H1 (cell line): ENCODE data around the gene SMYD5. TPM values are rescaled to one million over a fixed set of nuclear protein-coding genes. Genes with fewer than 3 reads are reported as not detected.

Source experiments
- CTCF ChIA-PET: fragments of 300-600 bp; sonication (Branson Sonifier 250); formaldehyde crosslinking; loops from one replicate; lab custom pipeline; 2021; ENCODE audit not compliant: partially characterized antibody; lab: Charles Lee
- POLR2A ChIA-PET: fragments of 300-600 bp; sonication (Branson Sonifier 250); formaldehyde crosslinking; loops from one replicate; lab custom pipeline; 2021; ENCODE audit warnings: inconsistent platforms; ENCODE audit not compliant: partially characterized antibody; lab: Charles Lee
- DNase-seq, 2 experiments: peaks; one replicate each; pipeline versions ENCODE4 v3.0.0 to v3.0.0-alpha.2; 2010 to 2022; ENCODE audit warnings: low spot score in 2 of 2, low read depth in 1 of 2, mixed read lengths in 1 of 2
- FAIRE-seq: peaks from 2 replicates; lab custom pipeline; 2011; peaks lifted over from hg19 to GRCh38; lab: Jason Lieb, UNC
- H2AFZ ChIP-seq: 2 replicates; pipeline ENCODE4 v1.8.1; 2012; ENCODE audit warnings: low read length, inconsistent platforms
- H2AK5ac ChIP-seq: 2 replicates; pipeline ENCODE4 v1.6.1; 2013; ENCODE audit warnings: low read depth, low read length
- H2BK120ac ChIP-seq: replicated peaks from 2 replicates; pipeline ENCODE3; 2013; ENCODE audit warnings: low read depth, low read length, inconsistent platforms
- H2BK12ac ChIP-seq: 2 replicates; pipeline ENCODE4 v1.6.1; 2013; ENCODE audit warnings: low read depth, low read length
- H2BK15ac ChIP-seq: 2 replicates; pipeline ENCODE4 v1.6.1; 2013; ENCODE audit warnings: low read length
- H2BK20ac ChIP-seq: 2 replicates; pipeline ENCODE4 v1.6.1; 2013; ENCODE audit warnings: low read length
- H2BK5ac ChIP-seq: 2 replicates; pipeline ENCODE4 v1.6.1; 2013; ENCODE audit warnings: low read depth, low read length
- H3K14ac ChIP-seq: 2 replicates; pipeline ENCODE4 v1.6.1; 2013; ENCODE audit warnings: inconsistent platforms; ENCODE audit not compliant: insufficient read length
- H3K18ac ChIP-seq: 2 replicates; pipeline ENCODE4 v1.6.1; 2013; ENCODE audit warnings: low read length; ENCODE audit errors: extremely low read depth
- H3K23ac ChIP-seq: 2 replicates; pipeline ENCODE4 v1.6.1; 2013; ENCODE audit warnings: inconsistent platforms; ENCODE audit not compliant: insufficient read length
- H3K23me2 ChIP-seq: 2 replicates; pipeline ENCODE4 v1.6.1; 2013; ENCODE audit warnings: low read depth, low read length
- H3K27ac ChIP-seq: 2 replicates; pipeline ENCODE4 v1.6.1; 2011; ENCODE audit warnings: low read depth, low read length, inconsistent platforms
- H3K27me3 ChIP-seq, 4 experiments: replicated peaks in 1 of 4; 1 replicate in 1 of 4; 2 replicates in 3 of 4; pipeline versions ENCODE4 v1.6.1 to v1.8.1; 2011 to 2013; ENCODE audit warnings: low read length in 3 of 4, mild to moderate bottlenecking in 3 of 4, inconsistent platforms in 2 of 4, mixed read lengths in 2 of 4, moderate library complexity in 1 of 4; ENCODE audit not compliant: control insufficient read depth in 3 of 4, insufficient read depth in 3 of 4; ENCODE audit errors: extremely low read depth in 1 of 4
- H3K36me3 ChIP-seq, 4 experiments: 2 replicates each; pipeline versions ENCODE4 v1.6.1 to v1.8.1; 2011 to 2013; ENCODE audit warnings: mild to moderate bottlenecking in 4 of 4, low read length in 3 of 4, moderate library complexity in 2 of 4, control low read depth in 1 of 4, inconsistent platforms in 1 of 4; ENCODE audit not compliant: insufficient read depth in 4 of 4, control insufficient read depth in 2 of 4
- H3K4ac ChIP-seq: replicated peaks from 2 replicates; pipeline ENCODE3; 2013; ENCODE audit warnings: low read length, low read depth, mixed read lengths, inconsistent platforms; ENCODE audit not compliant: insufficient read length
- H3K4me1 ChIP-seq, 4 experiments: replicated peaks in 1 of 4; 1 replicate in 1 of 4; 2 replicates in 3 of 4; pipeline versions ENCODE4 v1.6.1 to v1.8.1; 2011 to 2013; ENCODE audit warnings: low read length in 3 of 4, inconsistent platforms in 2 of 4, mixed read lengths in 1 of 4; ENCODE audit not compliant: insufficient read depth in 4 of 4, control insufficient read depth in 3 of 4
- H3K4me2 ChIP-seq, 2 experiments: 2 replicates each; pipeline versions ENCODE4 v1.6.1 to v1.8.1; 2011 to 2013; ENCODE audit warnings: low read depth in 2 of 2, low read length in 2 of 2, control low read depth in 1 of 2, inconsistent platforms in 1 of 2, mild to moderate bottlenecking in 1 of 2; ENCODE audit not compliant: insufficient read depth in 1 of 2
- H3K4me3 ChIP-seq, 4 experiments: fragments of 200-600, 300-600 bp in 1 of 4; sonication (generic), shearing (Covaris generic), sonication (Bioruptor Twin) in 1 of 4; 2 replicates each; pipeline versions ENCODE4 v1.5.1 to v1.8.1; 2011 to 2016; ENCODE audit warnings: low read length in 4 of 4, low read depth in 3 of 4, control low read depth in 2 of 4, inconsistent platforms in 2 of 4, mild to moderate bottlenecking in 2 of 4, mixed read lengths in 1 of 4, moderate library complexity in 1 of 4; ENCODE audit not compliant: insufficient read depth in 2 of 4; ENCODE audit errors: extremely low read depth in 1 of 4
- H3K56ac ChIP-seq: replicated peaks from 2 replicates; pipeline ENCODE3; 2013; ENCODE audit warnings: low read depth, mild to moderate bottlenecking, mixed read lengths, low read length, inconsistent platforms; ENCODE audit not compliant: insufficient read length
- H3K79me1 ChIP-seq: 2 replicates; pipeline ENCODE4 v1.6.1; 2013; ENCODE audit warnings: low read depth, low read length, control low read depth
- H3K79me2 ChIP-seq, 2 experiments: 2 replicates each; pipeline versions ENCODE4 v1.6.1 to v1.8.1; 2012 to 2013; ENCODE audit warnings: low read length in 2 of 2, mild to moderate bottlenecking in 2 of 2, inconsistent platforms in 1 of 2; ENCODE audit not compliant: insufficient read depth in 2 of 2, control insufficient read depth in 1 of 2
- H3K9ac ChIP-seq, 4 experiments: replicated peaks in 1 of 4; 1 replicate in 1 of 4; 2 replicates in 3 of 4; pipeline versions ENCODE4 v1.6.1 to v1.8.1; 2011 to 2013; ENCODE audit warnings: low read depth in 3 of 4, low read length in 3 of 4, control low read depth in 2 of 4, mild to moderate bottlenecking in 2 of 4, moderate library complexity in 2 of 4, inconsistent platforms in 1 of 4; ENCODE audit errors: extremely low read depth in 1 of 4
- H3K9me3 ChIP-seq, 2 experiments: 2 replicates each; pipeline versions ENCODE4 v1.6.1 to v1.8.1; 2012 to 2013; ENCODE audit warnings: mild to moderate bottlenecking in 2 of 2, moderate library complexity in 2 of 2, control low read depth in 1 of 2, inconsistent platforms in 1 of 2, low read depth in 1 of 2, low read length in 1 of 2, mixed read lengths in 1 of 2; ENCODE audit not compliant: insufficient read depth in 2 of 2
- H4K20me1 ChIP-seq, 2 experiments: replicated peaks in 1 of 2; 2 replicates each; pipeline versions ENCODE3 to v1.8.1; 2011 to 2013; ENCODE audit warnings: inconsistent platforms in 2 of 2, low read length in 2 of 2, mild to moderate bottlenecking in 1 of 2; ENCODE audit not compliant: insufficient read depth in 2 of 2, control insufficient read depth in 1 of 2
- H4K5ac ChIP-seq: 2 replicates; pipeline ENCODE4 v1.6.1; 2013; ENCODE audit warnings: low read length, low read depth, mixed read lengths, inconsistent platforms; ENCODE audit not compliant: insufficient read length
- H4K8ac ChIP-seq: 2 replicates; pipeline ENCODE4 v1.8.0; 2013; ENCODE audit warnings: mild to moderate bottlenecking, moderate library complexity, low read length, inconsistent platforms; ENCODE audit not compliant: insufficient read depth; ENCODE audit errors: extremely low read depth
- H4K91ac ChIP-seq: replicated peaks from 2 replicates; pipeline ENCODE3; 2013; ENCODE audit warnings: low read length, mixed read lengths, inconsistent platforms; ENCODE audit not compliant: insufficient read length
- CTBP2 ChIP-seq: IDR thresholded peaks from 2 replicates; pipeline ENCODE4 v1.7.0; 2011; ENCODE audit warnings: borderline replicate concordance, mild to moderate bottlenecking, moderate library complexity, mixed read lengths, low read length; ENCODE audit not compliant: insufficient read depth, insufficient read length
- POLR2A ChIP-seq, 2 experiments: IDR thresholded peaks; 1 replicate in 1 of 2; 2 replicates in 1 of 2; pipeline ENCODE4 v1.6.1; 2011; ENCODE audit warnings: low read depth in 2 of 2, low read length in 2 of 2, mild to moderate bottlenecking in 2 of 2; ENCODE audit errors: control extremely low read depth in 1 of 2
- POLR2AphosphoS5 ChIP-seq: IDR thresholded peaks from 2 replicates; pipeline ENCODE4 v1.6.1; 2011; ENCODE audit warnings: low read depth, low read length
- WGBS, 2 experiments: shearing (Covaris generic) in 1 of 2; methylation state at CpG; one replicate each; pipeline versions ENCODE4 v1.1.6 to v1.1.7; 2013 to 2015; ENCODE audit warnings: low lambda C conversion rate in 2 of 2, mixed read lengths in 2 of 2, inconsistent platforms in 1 of 2, low coverage in 1 of 2, missing lambda C conversion rate in 1 of 2; ENCODE audit not compliant: insufficient replicate concordance in 2 of 2, insufficient coverage in 1 of 2, insufficient read length in 1 of 2; ENCODE audit errors: extremely low coverage in 1 of 2, missing lambda C conversion rate in 1 of 2; 5-methylcytosine and 5-hydroxymethylcytosine counted together
- polyA plus RNA-seq, 7 experiments: library from polyadenylated mRNA; depleted of rRNA in 3 of 7; stranded (reverse) in 5 of 7; unstranded in 2 of 7; fragments of >200 nt in 5 of 7; fragments of 200-250 nt in 2 of 7; gene quantifications; 1 replicate in 5 of 7; 2 replicates in 1 of 7; 4 replicates in 1 of 7; pipeline versions ENCODE4 v1.2.1 to v1.2.3, GENCODE V29; 2011 to 2013; ENCODE audit warnings: missing spikeins in 2 of 7, mixed read lengths in 2 of 7
- total RNA-seq: library from RNA; stranded (reverse); fragmentation: NEBNext Ultra II Directional; extraction: Animal tissue kit (Norgen Biotek cat#: 25700); gene quantifications from 2 replicates; pipeline ENCODE4 v1.2.1, GENCODE V29; 2021

SMYD5 gene
- total and polyA plus RNA-seq, 2 of the 8 experiments (the other 6 are each of a cell fraction or from before 2014, with no cell fraction given), result 35.2 to 56.7 TPM

- Histone ChIP-seq H3K14ac (no peak overlapping the region), H4K91ac (no peak overlapping the region), H4K5ac (no peak overlapping the region), H3K9me3 (no peaks in the 10 kb centered on the region), H3K4me3 (no peak overlapping the region), H3K27ac (no peak overlapping the region), H4K8ac (no peak overlapping the region), H3K23ac (no peak overlapping the region), H3K27me3 (no peaks in the 10 kb centered on the region), H3K36me3 (peaks cover 23 to 55% (median 34%) of the 10 kb centered on the region in 4 experiments; a peak in 7 of 8 replicates), H3K79me1 (no peaks in the 10 kb centered on the region), H2BK20ac (no peak overlapping the region), H2BK12ac (no peak overlapping the region), H3K9ac (peak overlapping the region in 1 of 4 experiments; percentile 40; a peak in 1 of 7 replicates), H2AK5ac (no peak overlapping the region), H2BK120ac (no peak overlapping the region), H3K23me2 (no peaks in the 10 kb centered on the region), H4K20me1 (peaks cover 15 to 20% of the 10 kb centered on the region in 2 experiments), H2AFZ (no peak overlapping the region), H3K4me1 (peaks cover 0 to 7% (median 1%) of the 10 kb centered on the region in 4 experiments; a peak in 2 of 7 replicates), H3K4me2 (no peak overlapping the region), H2BK5ac (no peak overlapping the region), H3K4ac (no peak overlapping the region), H2BK15ac (no peak overlapping the region), H3K56ac (no peak overlapping the region), H3K79me2 (no peaks in the 10 kb centered on the region), H3K18ac (no peak overlapping the region)
- DNase-seq (peak in 1 of 2 experiments; percentile 54), FAIRE-seq (no peak)
- 80% methylated on average over 4 of the region's 4 CpGs; no CpG with 5 or more reads in 1 of the 2 experiments for WGBS, 2 experiments
- ChIA-PET CTCF (interaction anchor here (1.7 to 7.0 kb wide), 5 partner anchors 10 to 78 kb away, joined by 3 to 51 read pairs (median 7); partner anchors contain the start of genes CCT7, NOTO and PRADC1), POLR2A (interaction anchor here (0.9 to 6.5 kb wide), 8 partner anchors 11 to 35 kb away, joined by 3 to 105 read pairs (median 8); partner anchors contain the start of genes CCT7 and PRADC1)
- TF ChIP-seq POLR2A (IDR thresholded peaks at IDR 0.05; ENCODE audit: control extremely low read depth in 1 of 2, low read depth in 2 of 2, low read length in 2 of 2), result peak; percentile 24 to 53; a peak in 2 of 3 replicates
- TF ChIP-seq CTBP2, result no peak
- TF ChIP-seq POLR2AphosphoS5, result 0 out of 2 replicates have a peak, but pooled peaks have one; percentile 66
These were observed 41.1 kb downstream of the SMYD5 start for GRCh38 chr2:73255007-73255644.
